ENCODE measurements around the gene QPCT. TPM values are rescaled to one million over a fixed set of nuclear protein-coding genes. Genes with fewer than 3 reads are reported as not detected.

QPCT gene
- total RNA-seq, 1 experiment from 2014 or later: not detected

DNA sequence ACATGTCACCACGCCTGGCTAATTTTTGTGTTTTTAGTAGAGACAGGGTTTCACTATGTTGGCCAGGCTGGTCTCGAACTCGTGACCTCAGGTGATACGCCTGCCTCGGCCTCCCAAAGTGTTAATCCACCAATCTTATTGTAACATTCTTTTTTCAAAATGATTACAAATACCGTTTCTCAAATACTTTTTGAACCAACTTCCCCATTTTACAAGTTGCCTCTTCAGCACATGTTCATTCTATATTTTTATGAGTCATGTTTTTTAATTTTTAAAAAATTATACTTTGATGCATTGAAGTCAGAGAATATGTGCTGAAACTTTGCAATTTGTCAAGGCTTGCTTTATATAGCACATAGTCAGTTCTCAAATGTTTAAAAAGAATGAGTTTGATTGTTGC, 58.2 kb downstream of the QPCT start:
- H4K91ac ChIP-seq (ENCODE audit: insufficient read length, low read depth, low read length): no peak overlapping the region
- H4K8ac ChIP-seq (replicated peaks; ENCODE audit: insufficient read length, low read depth, low read length): no peak overlapping the region
- H3K56ac ChIP-seq (ENCODE audit: insufficient read length, low read depth, low read length): no peak overlapping the region
- H4K20me1 ChIP-seq (ENCODE audit: control insufficient read depth, insufficient read depth, insufficient read length): no peaks in the 10 kb centered on the region
- no peaks in the 10 kb centered on the region for H3K23me2 ChIP-seq (ENCODE audit: insufficient read length, low read depth, low read length, poor library complexity, severe bottlenecking)
- no peak overlapping the region for H3K27ac ChIP-seq (ENCODE audit: insufficient read length, low read depth, low read length)
- no peaks in the 10 kb centered on the region for H3K4me1 ChIP-seq (ENCODE audit: insufficient read depth, low read length)
- TF ChIP-seq, protein P1, sequence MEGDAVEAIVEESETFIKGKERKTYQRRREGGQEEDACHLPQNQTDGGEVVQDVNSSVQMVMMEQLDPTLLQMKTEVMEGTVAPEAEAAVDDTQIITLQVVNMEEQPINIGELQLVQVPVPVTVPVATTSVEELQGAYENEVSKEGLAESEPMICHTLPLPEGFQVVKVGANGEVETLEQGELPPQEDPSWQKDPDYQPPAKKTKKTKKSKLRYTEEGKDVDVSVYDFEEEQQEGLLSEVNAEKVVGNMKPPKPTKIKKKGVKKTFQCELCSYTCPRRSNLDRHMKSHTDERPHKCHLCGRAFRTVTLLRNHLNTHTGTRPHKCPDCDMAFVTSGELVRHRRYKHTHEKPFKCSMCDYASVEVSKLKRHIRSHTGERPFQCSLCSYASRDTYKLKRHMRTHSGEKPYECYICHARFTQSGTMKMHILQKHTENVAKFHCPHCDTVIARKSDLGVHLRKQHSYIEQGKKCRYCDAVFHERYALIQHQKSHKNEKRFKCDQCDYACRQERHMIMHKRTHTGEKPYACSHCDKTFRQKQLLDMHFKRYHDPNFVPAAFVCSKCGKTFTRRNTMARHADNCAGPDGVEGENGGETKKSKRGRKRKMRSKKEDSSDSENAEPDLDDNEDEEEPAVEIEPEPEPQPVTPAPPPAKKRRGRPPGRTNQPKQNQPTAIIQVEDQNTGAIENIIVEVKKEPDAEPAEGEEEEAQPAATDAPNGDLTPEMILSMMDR (conservative IDR thresholded peaks at IDR 0.05): no peak
- no peak overlapping the region for H3K18ac ChIP-seq (ENCODE audit: insufficient read length, low read depth, low read length)
- H3K23ac ChIP-seq (ENCODE audit: insufficient read length, low read depth, low read length): no peak overlapping the region
- H3K27me3 Mint-ChIP-seq (ENCODE audit: low read depth): no peaks in the 10 kb centered on the region
- no peak overlapping the region for H3K4me3 Mint-ChIP-seq
- no peak overlapping the region for H2BK12ac ChIP-seq (ENCODE audit: insufficient read length, low read depth, low read length)
- no peak overlapping the region for H2BK20ac ChIP-seq (ENCODE audit: low read depth, low read length, poor library complexity, severe bottlenecking)
- H2BK5ac ChIP-seq (ENCODE audit: insufficient read length, low read length): no peak overlapping the region
- H3K9ac ChIP-seq (ENCODE audit: extremely low read depth, insufficient read length, low read length): no peak overlapping the region
- H3K14ac ChIP-seq (ENCODE audit: insufficient read depth, low read length): no peak overlapping the region
- H3K79me1 ChIP-seq (ENCODE audit: insufficient read depth, low read depth, low read length, poor library complexity, severe bottlenecking): no peaks in the 10 kb centered on the region
- no peaks in the 10 kb centered on the region for H3K4me1 Mint-ChIP-seq
- 0 out of 7 replicates have a peak, but pooled peaks cover 0 to 3% (median 0%) of the 10 kb centered on the region in 3 experiments for H3K36me3 Mint-ChIP-seq (ENCODE audit: insufficient read depth in 1 of 3, low read depth in 3 of 3)
- H3K9me3 ChIP-seq (ENCODE audit: control insufficient read depth, low read depth, low read length): no peaks in the 10 kb centered on the region
- DNase-seq: no peak
- no peak overlapping the region for H2AFZ ChIP-seq (ENCODE audit: low read length)
- no peak overlapping the region for H3T11ph ChIP-seq (ENCODE audit: low read length)
- H2AK5ac ChIP-seq (ENCODE audit: insufficient read length, low read length): no peak overlapping the region
- no peaks in the 10 kb centered on the region for H3K79me2 ChIP-seq (ENCODE audit: insufficient read depth, low read length)
- H2BK15ac ChIP-seq (ENCODE audit: low read depth, low read length): no peak overlapping the region
- no peaks in the 10 kb centered on the region for H3K9me3 Mint-ChIP-seq
- no peak overlapping the region for H4K5ac ChIP-seq (ENCODE audit: insufficient read length, low read depth, low read length)
- H3K27ac Mint-ChIP-seq: no peak overlapping the region
- 100% methylated on average over 1 of the region's 6 CpGs for WGBS (ENCODE audit: extremely low coverage, insufficient read length, low lambda C conversion rate)
- H3K27me3 ChIP-seq (ENCODE audit: insufficient read depth, low read length): no peaks in the 10 kb centered on the region
- no peak overlapping the region for H3K4me2 ChIP-seq (ENCODE audit: insufficient read depth, insufficient read length, low read length)
- no peak overlapping the region for H2BK120ac ChIP-seq (ENCODE audit: low read depth, low read length, poor library complexity, severe bottlenecking)
- no peak overlapping the region for H3K4ac ChIP-seq (ENCODE audit: low read depth, low read length)

All from H9 (cell line).